H1 (cell line): ENCODE measurements around the gene INTS6. TPM values are rescaled to one million over a fixed set of nuclear protein-coding genes. Genes with fewer than 3 reads are reported as not detected.

Source experiments
- ASH2L ChIP-seq: fragments of 200-600, 300-600 bp; sonication (generic); IDR thresholded peaks from one replicate; pipeline ENCODE4 v1.7.1; 2017; ENCODE audit warnings: low read length
- ATF2 ChIP-seq: IDR thresholded peaks from 2 replicates; pipeline ENCODE4 v1.6.1; 2012; ENCODE audit warnings: low read length, inconsistent platforms
- BRCA1 ChIP-seq: IDR thresholded peaks from 2 replicates; pipeline ENCODE4 v1.6.1; 2012; ENCODE audit warnings: low read depth, low read length, improper control_type of control experiment
- CEBPB ChIP-seq: IDR thresholded peaks from 2 replicates; pipeline ENCODE4 v1.6.1; 2012; ENCODE audit warnings: low read depth, low read length
- CHD2 ChIP-seq: IDR thresholded peaks from 2 replicates; pipeline ENCODE4 v1.6.1; 2012; ENCODE audit warnings: low read length, improper control_type of control experiment
- HDAC2 ChIP-seq, 2 experiments: fragments of 300-600 bp in 1 of 2; sonication (generic) in 1 of 2; IDR thresholded peaks; 2 replicates each; pipeline ENCODE4 v1.6.1; 2011 to 2012; ENCODE audit warnings: low read depth in 2 of 2, low read length in 2 of 2, mild to moderate bottlenecking in 2 of 2, moderate library complexity in 2 of 2, borderline replicate concordance in 1 of 2, inconsistent platforms in 1 of 2
- HDAC6 ChIP-seq: IDR thresholded peaks from one replicate; pipeline ENCODE4 v1.7.1; 2012; ENCODE audit warnings: low read depth, mild to moderate bottlenecking, inconsistent platforms, low read length, moderate library complexity
- JUN ChIP-seq: IDR thresholded peaks from 2 replicates; pipeline ENCODE4 v1.6.1; 2011; ENCODE audit warnings: low read depth, mild to moderate bottlenecking, improper control_type of control experiment, low read length
- KDM1A ChIP-seq: fragments of 200-600, 300-600 bp; sonication (generic); IDR thresholded peaks from 2 replicates; pipeline ENCODE4 v1.7.1; 2016; ENCODE audit warnings: mild to moderate bottlenecking, low read length, borderline replicate concordance
- MAX ChIP-seq: IDR thresholded peaks from 2 replicates; pipeline ENCODE4 v1.6.1; 2012; ENCODE audit warnings: inconsistent platforms
- POLR2AphosphoS5 ChIP-seq: IDR thresholded peaks from 2 replicates; pipeline ENCODE4 v1.6.1; 2011; ENCODE audit warnings: low read depth, low read length
- RBBP5 ChIP-seq: IDR thresholded peaks from 2 replicates; pipeline ENCODE4 v1.7.1; 2012; ENCODE audit warnings: low read depth, mild to moderate bottlenecking, inconsistent platforms, low read length, moderate library complexity, borderline replicate concordance
- RFX5 ChIP-seq: IDR thresholded peaks from 2 replicates; pipeline ENCODE4 v1.6.1; 2011; ENCODE audit warnings: low read depth, low read length, improper control_type of control experiment, borderline replicate concordance
- SIRT6 ChIP-seq: IDR thresholded peaks from one replicate; pipeline ENCODE4 v1.7.1; 2012; ENCODE audit warnings: low read length, inconsistent platforms
- SUZ12 ChIP-seq: fragments of 200-600 bp; sonication (generic); IDR thresholded peaks from 2 replicates; pipeline ENCODE4 v1.6.1; 2012; ENCODE audit warnings: mild to moderate bottlenecking, inconsistent platforms, low read length, moderate library complexity, mixed read lengths
- polyA plus RNA-seq, 7 experiments: library from polyadenylated mRNA; depleted of rRNA in 3 of 7; stranded (reverse) in 5 of 7; unstranded in 2 of 7; fragments of >200 nt in 5 of 7; fragments of 200-250 nt in 2 of 7; gene quantifications; 1 replicate in 5 of 7; 2 replicates in 1 of 7; 4 replicates in 1 of 7; pipeline versions ENCODE4 v1.2.1 to v1.2.3, GENCODE V29; 2011 to 2013; ENCODE audit warnings: missing spikeins in 2 of 7, mixed read lengths in 2 of 7
- total RNA-seq: library from RNA; stranded (reverse); fragmentation: NEBNext Ultra II Directional; extraction: Animal tissue kit (Norgen Biotek cat#: 25700); gene quantifications from 2 replicates; pipeline ENCODE4 v1.2.1, GENCODE V29; 2021
- TF ChIP-seq, protein P1 (sequence below): IDR thresholded peaks from 2 replicates; pipeline ENCODE4 v1.6.1; 2011; ENCODE audit warnings: low read length, improper control_type of control experiment

INTS6 gene
- total and polyA plus RNA-seq, 2 of the 8 experiments (the other 6 are each of a cell fraction or from before 2014, with no cell fraction given): 12.6 to 42.8 TPM

DNA sequence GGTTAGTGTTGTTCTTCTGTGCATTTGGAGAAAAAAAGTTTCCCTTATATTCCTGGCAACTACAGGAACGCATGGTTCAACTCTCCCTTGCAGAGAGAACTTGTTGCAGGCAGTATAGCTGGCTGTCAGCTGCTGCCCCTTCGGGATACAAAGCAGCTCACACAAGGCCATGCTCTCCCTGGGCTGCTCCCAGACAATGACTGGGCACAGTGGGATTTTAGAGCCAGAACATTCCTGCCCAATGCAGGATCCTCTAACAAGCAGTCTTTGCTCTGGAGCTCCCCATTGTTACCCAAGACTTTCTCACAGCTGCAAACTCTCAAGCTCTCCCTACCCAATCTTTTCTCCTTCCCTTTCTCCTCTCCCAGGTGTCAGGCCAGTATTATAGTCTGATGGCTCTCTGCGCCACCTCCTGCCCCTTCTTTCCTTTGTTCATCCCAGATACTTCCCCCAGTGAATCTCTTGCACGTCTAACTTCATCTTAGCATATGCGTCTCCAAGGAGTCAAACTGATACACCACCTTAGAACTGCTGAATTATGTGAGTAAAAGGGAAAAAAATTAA, 140.8 kb downstream of the INTS6 start (continued):
- TF ChIP-seq SUZ12 (no peak), JUN (no peak), KDM1A (0 out of 2 replicates have a peak, but pooled peaks have one; percentile 61), HDAC6 (no peak), CEBPB (no peak), BRCA1 (no peak), POLR2AphosphoS5 (no peak), ATF2 (no peak), HDAC2 (IDR thresholded peaks at IDR 0.05; ENCODE audit: borderline replicate concordance in 1 of 2, low read depth in 2 of 2, low read length in 2 of 2) (no peak), SIRT6 (no peak), RFX5 (no peak), MAX (peak; percentile 41; the same call in 1 of the 2 replicates), CHD2 (no peak), ASH2L (no peak), RBBP5 (no peak)
- TF ChIP-seq, protein P1, sequence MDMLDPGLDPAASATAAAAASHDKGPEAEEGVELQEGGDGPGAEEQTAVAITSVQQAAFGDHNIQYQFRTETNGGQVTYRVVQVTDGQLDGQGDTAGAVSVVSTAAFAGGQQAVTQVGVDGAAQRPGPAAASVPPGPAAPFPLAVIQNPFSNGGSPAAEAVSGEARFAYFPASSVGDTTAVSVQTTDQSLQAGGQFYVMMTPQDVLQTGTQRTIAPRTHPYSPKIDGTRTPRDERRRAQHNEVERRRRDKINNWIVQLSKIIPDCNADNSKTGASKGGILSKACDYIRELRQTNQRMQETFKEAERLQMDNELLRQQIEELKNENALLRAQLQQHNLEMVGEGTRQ: no peak
